ENCODE data around the gene MET. TPM values are rescaled to one million over a fixed set of nuclear protein-coding genes. Genes with fewer than 3 reads are reported as not detected.

The MET gene
- total RNA-seq, 2 experiments from 2014 or later, result 0.63 to 0.91 TPM

DNA sequence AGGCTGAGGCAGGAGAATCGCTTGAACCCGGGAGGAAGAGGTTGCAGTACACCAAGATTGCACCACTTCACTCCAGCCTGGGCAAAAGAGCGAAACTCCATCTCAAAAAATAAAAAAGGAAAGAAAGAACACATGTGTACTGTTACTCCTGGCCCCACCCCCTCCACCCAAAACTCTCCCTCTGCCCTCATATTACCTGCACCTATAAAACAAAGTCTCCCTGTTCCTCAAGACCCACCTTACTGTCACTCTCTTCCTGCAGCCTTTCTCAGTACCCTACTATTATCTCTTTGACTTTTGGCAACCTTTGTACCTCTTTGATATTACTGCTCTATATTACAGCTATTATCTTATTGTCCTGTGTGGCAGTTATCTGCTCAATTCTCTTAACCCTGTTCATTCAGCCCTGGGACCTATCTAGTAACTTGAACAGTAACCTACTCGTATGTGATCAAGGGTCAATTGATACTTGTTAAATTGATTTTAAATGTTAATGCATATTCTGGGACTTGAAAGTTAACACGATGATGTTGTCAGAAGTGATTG lies 121.9 kb downstream of the MET start:
- POLR2A ChIA-PET, result interaction anchor here (0.7 kb wide), 1 partner anchor 230 kb away, joined by 3 read pairs; no protein-coding TSS in a partner anchor
- intact Hi-C loops (cut with DNase I, micrococcal nuclease), result no loop called here
- Mint-ChIP-seq H3K27ac (no peak overlapping the region), H3K27me3 (peaks cover 6% of the 10 kb centered on the region), H3K4me3 (no peak overlapping the region), H3K36me3 (ENCODE audit: low read depth) (no peaks in the 10 kb centered on the region), H3K9me3 (ENCODE audit: low read depth) (no peaks in the 10 kb centered on the region), H3K4me1 (no peaks in the 10 kb centered on the region)
- ATAC-seq (no peak), DNase-seq (no peak)
- CTCF ChIA-PET, result no interaction called here

- DNase-seq (no peak), ATAC-seq (no peak)
- intact Hi-C loops (cut with DNase I, micrococcal nuclease), result no loop called here
- H3K4me3 Mint-ChIP-seq, result no peak overlapping the region
- no peaks in the 10 kb centered on the region for H3K9me3 Mint-ChIP-seq (ENCODE audit: low read depth)
- no peaks in the 10 kb centered on the region for H3K36me3 Mint-ChIP-seq (ENCODE audit: low read depth)
- peaks cover 8% of the 10 kb centered on the region for H3K27me3 Mint-ChIP-seq
- POLR2A ChIA-PET, result no interaction called here
- H3K27ac Mint-ChIP-seq, result no peak overlapping the region
- peaks cover 9% of the 10 kb centered on the region for H3K4me1 Mint-ChIP-seq
- CTCF ChIA-PET, result no interaction called here
These were observed 124.5 kb downstream of the MET start for GRCh38 chr7:116796471-116796870.

GRCh38 chr7:116797612-116798011 lies 125.6 kb downstream of the MET start:
- Mint-ChIP-seq H3K27me3 (peaks cover 9% of the 10 kb centered on the region), H3K9me3 (ENCODE audit: low read depth) (no peaks in the 10 kb centered on the region), H3K36me3 (ENCODE audit: low read depth) (no peaks in the 10 kb centered on the region), H3K27ac (no peak overlapping the region), H3K4me1 (peaks cover 11% of the 10 kb centered on the region), H3K4me3 (no peak overlapping the region)
- DNase-seq (no peak), ATAC-seq (no peak)
- ChIA-PET CTCF (interaction anchor here (0.6 to 1.5 kb wide), 2 partner anchors 11 to 161 kb away, joined by 3 read pairs; no protein-coding TSS in a partner anchor), POLR2A (no interaction called here)
- intact Hi-C loops (cut with DNase I, micrococcal nuclease), result no loop called here

GRCh38 chr7:116798232-116798631 lies 126.2 kb downstream of the MET start:
- ChIA-PET CTCF (interaction anchor here (0.6 to 1.5 kb wide), 2 partner anchors 11 to 162 kb away, joined by 3 read pairs; no protein-coding TSS in a partner anchor), POLR2A (no interaction called here)
- no peak for ATAC-seq
- no peak for DNase-seq
- H3K4me3 Mint-ChIP-seq, result no peak overlapping the region
- peaks cover 16% of the 10 kb centered on the region for H3K4me1 Mint-ChIP-seq
- H3K27me3 Mint-ChIP-seq, result peaks cover 11% of the 10 kb centered on the region
- no peak overlapping the region for H3K27ac Mint-ChIP-seq
- H3K9me3 Mint-ChIP-seq (ENCODE audit: low read depth), result no peaks in the 10 kb centered on the region
- intact Hi-C loops (cut with DNase I, micrococcal nuclease), result no loop called here
- H3K36me3 Mint-ChIP-seq (ENCODE audit: low read depth), result no peaks in the 10 kb centered on the region

DNA sequence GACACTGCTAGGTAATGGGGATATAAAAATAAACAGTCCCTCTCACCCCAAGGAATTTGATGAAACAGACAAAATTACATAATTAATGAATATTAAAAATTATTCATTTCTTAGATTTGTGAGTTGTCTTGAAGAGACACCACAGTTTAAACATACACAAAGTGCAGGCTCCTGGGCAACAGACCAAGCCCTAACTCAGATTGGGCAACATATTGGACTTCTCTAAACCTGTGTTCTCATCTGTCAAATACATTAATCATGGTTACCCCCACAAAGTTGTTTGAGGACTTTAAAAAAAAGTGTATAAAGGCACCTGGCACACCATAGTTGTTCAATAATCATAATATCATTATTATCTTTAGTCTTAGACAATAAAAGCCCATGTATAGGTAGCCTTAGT lies 127.9 kb downstream of the MET start:
- H3K27me3 Mint-ChIP-seq, result peaks cover 5% of the 10 kb centered on the region
- CTCF ChIA-PET, result no interaction called here
- H3K9me3 Mint-ChIP-seq (ENCODE audit: low read depth), result no peaks in the 10 kb centered on the region
- H3K36me3 Mint-ChIP-seq (ENCODE audit: low read depth), result no peaks in the 10 kb centered on the region
- POLR2A ChIA-PET, result no interaction called here
- no peak overlapping the region for H3K4me3 Mint-ChIP-seq
- intact Hi-C loops (cut with DNase I, micrococcal nuclease), result no loop called here
- ATAC-seq (no peak), DNase-seq (no peak)
- H3K27ac Mint-ChIP-seq, result no peak overlapping the region
- H3K4me1 Mint-ChIP-seq, result peaks cover 16% of the 10 kb centered on the region

- H3K4me3 Mint-ChIP-seq, result no peak overlapping the region
These were observed 128.6 kb downstream of the MET start for GRCh38 chr7:116800594-116800993.

DNA sequence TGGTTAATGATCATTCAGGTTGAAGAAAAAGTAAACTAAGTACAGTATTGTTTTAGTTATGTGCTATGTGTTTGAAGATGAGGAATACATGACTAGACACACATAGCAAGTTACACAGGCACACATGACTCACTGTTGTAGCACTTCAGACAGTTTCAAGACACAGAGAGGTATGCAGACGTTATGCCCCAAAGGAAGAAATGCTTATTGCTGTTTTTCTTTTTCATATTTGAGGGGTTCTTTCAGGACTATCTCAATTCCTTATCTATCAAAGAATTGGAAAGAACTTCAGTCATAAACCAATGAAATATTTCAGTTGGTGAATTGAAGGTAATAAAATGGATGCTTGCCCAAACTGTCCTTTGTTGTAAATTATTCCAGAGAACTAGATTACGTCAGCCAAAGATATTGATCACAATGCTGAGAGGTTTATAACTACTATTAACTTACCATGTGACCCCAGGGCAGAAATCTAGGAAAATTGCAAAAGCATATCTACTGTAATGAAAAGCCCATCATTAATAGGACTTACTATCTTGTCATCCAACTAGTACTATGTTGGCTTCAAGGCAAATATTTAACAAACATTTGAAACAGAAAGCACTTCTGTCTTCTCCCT lies 129.2 kb downstream of the MET start:
- Mint-ChIP-seq H3K9me3 (ENCODE audit: low read depth) (no peaks in the 10 kb centered on the region), H3K4me3 (no peak overlapping the region), H3K27me3 (peaks cover 5% of the 10 kb centered on the region), H3K36me3 (ENCODE audit: low read depth) (no peaks in the 10 kb centered on the region), H3K4me1 (peaks cover 16% of the 10 kb centered on the region), H3K27ac (no peak overlapping the region)
- intact Hi-C loops (cut with DNase I, micrococcal nuclease), result no loop called here
- DNase-seq (no peak), ATAC-seq (peak; percentile 79)
- ChIA-PET POLR2A (no interaction called here), CTCF (interaction anchor here (0.5 kb wide), 1 partner anchor 673 kb away, joined by 3 read pairs; no protein-coding TSS in a partner anchor)

More at GRCh38 chr7:116800594-116800993, 128.6 kb downstream of the MET start:
- Mint-ChIP-seq H3K27me3 (peaks cover 5% of the 10 kb centered on the region), H3K36me3 (ENCODE audit: low read depth) (no peaks in the 10 kb centered on the region), H3K4me1 (peaks cover 16% of the 10 kb centered on the region), H3K9me3 (ENCODE audit: low read depth) (no peaks in the 10 kb centered on the region), H3K27ac (no peak overlapping the region)
- DNase-seq (no peak), ATAC-seq (no peak)
- ChIA-PET POLR2A (no interaction called here), CTCF (no interaction called here)
- intact Hi-C loops (cut with DNase I, micrococcal nuclease), result no loop called here

- DNase-seq, result no peak
- no peak for ATAC-seq
- no peaks in the 10 kb centered on the region for H3K36me3 Mint-ChIP-seq (ENCODE audit: low read depth)
- H3K4me3 Mint-ChIP-seq, result no peak overlapping the region
- intact Hi-C loops (cut with DNase I, micrococcal nuclease), result loop anchor here in 1 of 2 experiments (2.0 kb wide), 1 partner anchor 123 kb away; no protein-coding TSS in a partner anchor
- peaks cover 5% of the 10 kb centered on the region for H3K27me3 Mint-ChIP-seq
- no peak overlapping the region for H3K27ac Mint-ChIP-seq
- ChIA-PET POLR2A (no interaction called here), CTCF (no interaction called here)
- no peaks in the 10 kb centered on the region for H3K9me3 Mint-ChIP-seq (ENCODE audit: low read depth)
- H3K4me1 Mint-ChIP-seq, result peaks cover 16% of the 10 kb centered on the region
These were observed 130.2 kb downstream of the MET start for GRCh38 chr7:116802144-116802745.

GRCh38 chr7:116802746-116803152 lies 130.8 kb downstream of the MET start:
- ATAC-seq, result peak; percentile 92
- POLR2A ChIA-PET, result no interaction called here

GRCh38 chr7:116804471-116804870 lies 132.5 kb downstream of the MET start:
- no peak for DNase-seq
- intact Hi-C loops (cut with DNase I, micrococcal nuclease), result no loop called here

More at GRCh38 chr7:116802746-116803152, 130.8 kb downstream of the MET start:
- Mint-ChIP-seq H3K27me3 (peaks cover 5% of the 10 kb centered on the region), H3K36me3 (ENCODE audit: low read depth) (no peaks in the 10 kb centered on the region), H3K9me3 (ENCODE audit: low read depth) (no peaks in the 10 kb centered on the region), H3K4me1 (peaks cover 16% of the 10 kb centered on the region), H3K4me3 (no peak overlapping the region), H3K27ac (no peak overlapping the region)
- CTCF ChIA-PET, result interaction anchor here (1.1 kb wide), 1 partner anchor 211 kb away, joined by 5 read pairs; no protein-coding TSS in a partner anchor
- peak; percentile 59 for DNase-seq
- intact Hi-C loops (cut with DNase I, micrococcal nuclease), result loop anchor here in 1 of 2 experiments (2.0 kb wide), 1 partner anchor 124 kb away; no protein-coding TSS in a partner anchor

DNA sequence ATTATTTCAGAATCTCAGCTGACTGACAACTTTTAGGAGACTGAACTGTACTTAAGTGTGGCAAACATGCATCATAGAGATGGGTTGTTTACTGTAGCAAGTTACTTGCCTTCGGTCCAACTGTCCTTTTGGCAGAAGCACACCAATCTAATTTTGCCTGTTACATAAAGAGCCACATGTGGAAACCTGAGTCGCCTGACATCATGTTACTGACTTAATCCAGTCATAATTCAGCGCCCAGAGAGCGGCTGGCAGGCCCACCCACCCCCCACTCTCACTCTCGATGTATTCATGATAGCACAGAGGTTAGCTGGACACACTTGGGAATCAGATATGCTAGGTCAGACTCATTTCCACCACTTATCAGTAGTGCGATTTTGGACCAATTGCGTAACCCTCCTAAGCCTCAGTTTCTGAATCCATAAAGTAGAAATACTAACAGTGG lies 133.1 kb downstream of the MET start:
- POLR2A ChIA-PET, result no interaction called here
- H3K27me3 Mint-ChIP-seq, result peaks cover 3% of the 10 kb centered on the region
- no peak overlapping the region for H3K27ac Mint-ChIP-seq
- H3K9me3 Mint-ChIP-seq (ENCODE audit: low read depth), result no peaks in the 10 kb centered on the region
- H3K4me1 Mint-ChIP-seq, result peaks cover 16% of the 10 kb centered on the region
- H3K4me3 Mint-ChIP-seq, result no peak overlapping the region
- DNase-seq (no peak), ATAC-seq (no peak)
- intact Hi-C loops (cut with DNase I, micrococcal nuclease), result loop anchor here in 1 of 2 experiments (5.0 kb wide), 1 partner anchor 548 kb away; no protein-coding TSS in a partner anchor
- no peaks in the 10 kb centered on the region for H3K36me3 Mint-ChIP-seq (ENCODE audit: low read depth)
- CTCF ChIA-PET, result interaction anchor here (1.9 kb wide), 1 partner anchor 214 kb away, joined by 9 read pairs; no protein-coding TSS in a partner anchor

More at GRCh38 chr7:116804471-116804870, 132.5 kb downstream of the MET start:
- Mint-ChIP-seq H3K36me3 (ENCODE audit: low read depth) (no peaks in the 10 kb centered on the region), H3K4me3 (no peak overlapping the region), H3K9me3 (ENCODE audit: low read depth) (no peaks in the 10 kb centered on the region), H3K27me3 (peaks cover 4% of the 10 kb centered on the region), H3K27ac (no peak overlapping the region), H3K4me1 (peaks cover 16% of the 10 kb centered on the region)
- ChIA-PET POLR2A (no interaction called here), CTCF (interaction anchor here (0.7 kb wide), 1 partner anchor 616 kb away, joined by 3 read pairs; no protein-coding TSS in a partner anchor)
- no peak for ATAC-seq
